H1 (cell line): ENCODE data around the gene AP3D1. TPM values are rescaled to one million over a fixed set of nuclear protein-coding genes. Genes with fewer than 3 reads are reported as not detected.

Experiments used
- BACH1 ChIP-seq: IDR thresholded peaks from 2 replicates; pipeline ENCODE4 v1.6.1; 2012; ENCODE audit warnings: low read length, improper control_type of control experiment
- CHD1 ChIP-seq: IDR thresholded peaks from 2 replicates; pipeline ENCODE4 v1.6.1; 2012; ENCODE audit warnings: low read depth, low read length, improper control_type of control experiment
- HDAC2 ChIP-seq, 2 experiments: fragments of 300-600 bp in 1 of 2; sonication (generic) in 1 of 2; IDR thresholded peaks; 2 replicates each; pipeline ENCODE4 v1.6.1; 2011 to 2012; ENCODE audit warnings: low read depth in 2 of 2, low read length in 2 of 2, mild to moderate bottlenecking in 2 of 2, moderate library complexity in 2 of 2, borderline replicate concordance in 1 of 2, inconsistent platforms in 1 of 2
- NRF1 ChIP-seq: IDR thresholded peaks from 2 replicates; pipeline ENCODE4 v1.6.1; 2011; ENCODE audit warnings: mild to moderate bottlenecking, low read depth, low read length, improper control_type of control experiment
- RFX5 ChIP-seq: IDR thresholded peaks from 2 replicates; pipeline ENCODE4 v1.6.1; 2011; ENCODE audit warnings: low read depth, low read length, improper control_type of control experiment, borderline replicate concordance
- SAP30 ChIP-seq: fragments of 300-600 bp; sonication (generic); IDR thresholded peaks from 2 replicates; pipeline ENCODE4 v1.7.1; 2012; ENCODE audit warnings: low read length, moderate library complexity, mild to moderate bottlenecking, inconsistent platforms; ENCODE audit not compliant: insufficient read depth, insufficient replicate concordance
- polyA plus RNA-seq, 7 experiments: library from polyadenylated mRNA; depleted of rRNA in 3 of 7; stranded (reverse) in 5 of 7; unstranded in 2 of 7; fragments of >200 nt in 5 of 7; fragments of 200-250 nt in 2 of 7; gene quantifications; 1 replicate in 5 of 7; 2 replicates in 1 of 7; 4 replicates in 1 of 7; pipeline versions ENCODE4 v1.2.1 to v1.2.3, GENCODE V29; 2011 to 2013; ENCODE audit warnings: missing spikeins in 2 of 7, mixed read lengths in 2 of 7
- total RNA-seq: library from RNA; stranded (reverse); fragmentation: NEBNext Ultra II Directional; extraction: Animal tissue kit (Norgen Biotek cat#: 25700); gene quantifications from 2 replicates; pipeline ENCODE4 v1.2.1, GENCODE V29; 2021
- TF ChIP-seq, protein P1 (sequence below): fragments of 300-600 bp; sonication (generic); IDR thresholded peaks from 2 replicates; pipeline ENCODE4 v1.7.1; 2012; ENCODE audit warnings: low read length, moderate library complexity, mild to moderate bottlenecking, inconsistent platforms; ENCODE audit not compliant: insufficient replicate concordance

AP3D1 gene
- total and polyA plus RNA-seq, 2 of the 8 experiments (the other 6 are each of a cell fraction or from before 2014, with no cell fraction given) = 161 to 174 TPM

DNA sequence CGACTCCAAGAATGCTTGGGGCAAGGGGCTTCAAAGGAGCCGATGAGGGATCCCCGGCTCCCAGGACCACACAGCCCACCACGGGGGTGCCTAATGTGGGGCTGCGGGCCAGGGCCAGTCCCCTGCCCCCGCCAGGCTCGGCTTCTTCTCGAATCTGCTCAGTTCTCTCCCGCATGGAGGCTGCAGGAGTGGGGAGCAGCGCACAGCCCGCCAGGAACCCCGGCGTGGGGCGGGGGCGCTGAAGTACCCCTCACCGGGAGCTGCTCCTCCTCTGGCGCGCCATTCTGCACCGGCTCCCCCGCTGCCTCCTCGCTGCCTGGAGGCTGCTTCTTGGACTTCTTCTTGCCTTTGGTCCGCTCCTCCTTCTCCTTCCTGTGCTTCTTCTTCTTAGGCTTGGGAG is 39.9 kb downstream of the AP3D1 start (continued):
- no peak for TF ChIP-seq RFX5
- no peak for TF ChIP-seq SAP30
- TF ChIP-seq CHD1 = no peak
- TF ChIP-seq, protein P1, sequence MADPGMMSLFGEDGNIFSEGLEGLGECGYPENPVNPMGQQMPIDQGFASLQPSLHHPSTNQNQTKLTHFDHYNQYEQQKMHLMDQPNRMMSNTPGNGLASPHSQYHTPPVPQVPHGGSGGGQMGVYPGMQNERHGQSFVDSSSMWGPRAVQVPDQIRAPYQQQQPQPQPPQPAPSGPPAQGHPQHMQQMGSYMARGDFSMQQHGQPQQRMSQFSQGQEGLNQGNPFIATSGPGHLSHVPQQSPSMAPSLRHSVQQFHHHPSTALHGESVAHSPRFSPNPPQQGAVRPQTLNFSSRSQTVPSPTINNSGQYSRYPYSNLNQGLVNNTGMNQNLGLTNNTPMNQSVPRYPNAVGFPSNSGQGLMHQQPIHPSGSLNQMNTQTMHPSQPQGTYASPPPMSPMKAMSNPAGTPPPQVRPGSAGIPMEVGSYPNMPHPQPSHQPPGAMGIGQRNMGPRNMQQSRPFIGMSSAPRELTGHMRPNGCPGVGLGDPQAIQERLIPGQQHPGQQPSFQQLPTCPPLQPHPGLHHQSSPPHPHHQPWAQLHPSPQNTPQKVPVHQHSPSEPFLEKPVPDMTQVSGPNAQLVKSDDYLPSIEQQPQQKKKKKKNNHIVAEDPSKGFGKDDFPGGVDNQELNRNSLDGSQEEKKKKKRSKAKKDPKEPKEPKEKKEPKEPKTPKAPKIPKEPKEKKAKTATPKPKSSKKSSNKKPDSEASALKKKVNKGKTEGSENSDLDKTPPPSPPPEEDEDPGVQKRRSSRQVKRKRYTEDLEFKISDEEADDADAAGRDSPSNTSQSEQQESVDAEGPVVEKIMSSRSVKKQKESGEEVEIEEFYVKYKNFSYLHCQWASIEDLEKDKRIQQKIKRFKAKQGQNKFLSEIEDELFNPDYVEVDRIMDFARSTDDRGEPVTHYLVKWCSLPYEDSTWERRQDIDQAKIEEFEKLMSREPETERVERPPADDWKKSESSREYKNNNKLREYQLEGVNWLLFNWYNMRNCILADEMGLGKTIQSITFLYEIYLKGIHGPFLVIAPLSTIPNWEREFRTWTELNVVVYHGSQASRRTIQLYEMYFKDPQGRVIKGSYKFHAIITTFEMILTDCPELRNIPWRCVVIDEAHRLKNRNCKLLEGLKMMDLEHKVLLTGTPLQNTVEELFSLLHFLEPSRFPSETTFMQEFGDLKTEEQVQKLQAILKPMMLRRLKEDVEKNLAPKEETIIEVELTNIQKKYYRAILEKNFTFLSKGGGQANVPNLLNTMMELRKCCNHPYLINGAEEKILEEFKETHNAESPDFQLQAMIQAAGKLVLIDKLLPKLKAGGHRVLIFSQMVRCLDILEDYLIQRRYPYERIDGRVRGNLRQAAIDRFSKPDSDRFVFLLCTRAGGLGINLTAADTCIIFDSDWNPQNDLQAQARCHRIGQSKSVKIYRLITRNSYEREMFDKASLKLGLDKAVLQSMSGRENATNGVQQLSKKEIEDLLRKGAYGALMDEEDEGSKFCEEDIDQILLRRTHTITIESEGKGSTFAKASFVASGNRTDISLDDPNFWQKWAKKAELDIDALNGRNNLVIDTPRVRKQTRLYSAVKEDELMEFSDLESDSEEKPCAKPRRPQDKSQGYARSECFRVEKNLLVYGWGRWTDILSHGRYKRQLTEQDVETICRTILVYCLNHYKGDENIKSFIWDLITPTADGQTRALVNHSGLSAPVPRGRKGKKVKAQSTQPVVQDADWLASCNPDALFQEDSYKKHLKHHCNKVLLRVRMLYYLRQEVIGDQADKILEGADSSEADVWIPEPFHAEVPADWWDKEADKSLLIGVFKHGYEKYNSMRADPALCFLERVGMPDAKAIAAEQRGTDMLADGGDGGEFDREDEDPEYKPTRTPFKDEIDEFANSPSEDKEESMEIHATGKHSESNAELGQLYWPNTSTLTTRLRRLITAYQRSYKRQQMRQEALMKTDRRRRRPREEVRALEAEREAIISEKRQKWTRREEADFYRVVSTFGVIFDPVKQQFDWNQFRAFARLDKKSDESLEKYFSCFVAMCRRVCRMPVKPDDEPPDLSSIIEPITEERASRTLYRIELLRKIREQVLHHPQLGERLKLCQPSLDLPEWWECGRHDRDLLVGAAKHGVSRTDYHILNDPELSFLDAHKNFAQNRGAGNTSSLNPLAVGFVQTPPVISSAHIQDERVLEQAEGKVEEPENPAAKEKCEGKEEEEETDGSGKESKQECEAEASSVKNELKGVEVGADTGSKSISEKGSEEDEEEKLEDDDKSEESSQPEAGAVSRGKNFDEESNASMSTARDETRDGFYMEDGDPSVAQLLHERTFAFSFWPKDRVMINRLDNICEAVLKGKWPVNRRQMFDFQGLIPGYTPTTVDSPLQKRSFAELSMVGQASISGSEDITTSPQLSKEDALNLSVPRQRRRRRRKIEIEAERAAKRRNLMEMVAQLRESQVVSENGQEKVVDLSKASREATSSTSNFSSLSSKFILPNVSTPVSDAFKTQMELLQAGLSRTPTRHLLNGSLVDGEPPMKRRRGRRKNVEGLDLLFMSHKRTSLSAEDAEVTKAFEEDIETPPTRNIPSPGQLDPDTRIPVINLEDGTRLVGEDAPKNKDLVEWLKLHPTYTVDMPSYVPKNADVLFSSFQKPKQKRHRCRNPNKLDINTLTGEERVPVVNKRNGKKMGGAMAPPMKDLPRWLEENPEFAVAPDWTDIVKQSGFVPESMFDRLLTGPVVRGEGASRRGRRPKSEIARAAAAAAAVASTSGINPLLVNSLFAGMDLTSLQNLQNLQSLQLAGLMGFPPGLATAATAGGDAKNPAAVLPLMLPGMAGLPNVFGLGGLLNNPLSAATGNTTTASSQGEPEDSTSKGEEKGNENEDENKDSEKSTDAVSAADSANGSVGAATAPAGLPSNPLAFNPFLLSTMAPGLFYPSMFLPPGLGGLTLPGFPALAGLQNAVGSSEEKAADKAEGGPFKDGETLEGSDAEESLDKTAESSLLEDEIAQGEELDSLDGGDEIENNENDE = no peak
- no peak for TF ChIP-seq HDAC2 (IDR thresholded peaks at IDR 0.05; ENCODE audit: borderline replicate concordance in 1 of 2, low read depth in 2 of 2, low read length in 2 of 2)
- no peak for TF ChIP-seq BACH1
- no peak for TF ChIP-seq NRF1
